ENCODE results near the gene RIMOC1. TPM values are rescaled to one million over a fixed set of nuclear protein-coding genes. Genes with fewer than 3 reads are reported as not detected.
A peak's percentile ranks its signal among the peaks of the same experiment; 100 is the strongest.

RIMOC1 gene, protein sequence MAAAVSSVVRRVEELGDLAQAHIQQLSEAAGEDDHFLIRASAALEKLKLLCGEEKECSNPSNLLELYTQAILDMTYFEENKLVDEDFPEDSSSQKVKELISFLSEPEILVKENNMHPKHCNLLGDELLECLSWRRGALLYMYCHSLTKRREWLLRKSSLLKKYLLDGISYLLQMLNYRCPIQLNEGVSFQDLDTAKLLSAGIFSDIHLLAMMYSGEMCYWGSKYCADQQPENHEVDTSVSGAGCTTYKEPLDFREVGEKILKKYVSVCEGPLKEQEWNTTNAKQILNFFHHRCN
- polyA plus RNA-seq (2013, experiment 1 of 4), result 33.3 TPM
- 34.8 TPM for polyA plus RNA-seq (2013, experiment 2 of 4)
- polyA plus RNA-seq (2013, experiment 3 of 4), result 18.3 TPM
- polyA plus RNA-seq (2013, experiment 4 of 4), result 20.7 TPM

DNA sequence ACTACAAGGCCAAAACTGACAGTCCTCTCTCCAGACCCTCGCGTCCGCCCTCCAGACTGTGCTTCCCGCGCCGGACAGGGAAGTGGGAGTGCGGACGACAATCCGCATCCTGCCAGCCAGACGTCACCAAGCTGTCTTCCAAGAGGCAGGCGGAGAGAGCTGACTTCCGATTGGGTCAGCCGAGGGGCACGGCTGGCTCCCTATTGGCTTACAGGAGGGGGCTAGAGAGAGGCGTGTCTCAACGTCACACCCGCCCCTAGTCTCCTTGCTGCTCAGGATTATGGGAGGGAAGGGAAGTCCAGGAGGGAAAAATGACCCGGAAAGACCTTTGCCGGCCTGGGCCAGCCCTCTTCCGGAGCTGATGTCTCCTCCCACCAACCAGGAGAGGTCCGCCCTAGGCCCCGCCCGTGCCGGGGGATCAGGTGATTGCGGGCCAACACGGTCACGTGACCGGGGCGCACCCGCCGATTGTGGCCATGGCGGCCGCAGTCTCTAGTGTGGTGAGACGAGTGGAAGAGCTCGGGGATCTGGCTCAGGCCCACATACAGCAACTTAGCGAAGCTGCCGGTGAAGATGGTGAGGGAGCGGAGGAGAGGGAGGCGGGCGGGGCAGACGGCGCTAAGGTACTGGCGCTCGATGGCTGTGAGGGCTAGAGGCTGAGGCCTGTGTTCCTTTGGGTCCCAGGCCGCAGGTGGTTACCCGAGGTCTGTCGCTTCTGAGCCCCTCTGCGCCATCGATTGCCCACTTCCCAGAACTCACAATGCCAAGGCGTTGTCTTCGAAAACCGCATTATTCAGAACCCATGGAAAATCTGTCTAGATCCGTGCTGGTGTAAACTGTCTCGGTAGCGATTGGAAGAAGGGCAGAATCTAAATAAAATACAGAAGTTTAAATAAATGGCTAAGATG is at the start of gene RIMOC1:
Gene RIMOC1, plus strand, starts transcription at position 453 of the 908 bp plus-strand sequence. Its CDS starts 24 bp downstream, at position 477.
- no peaks in the 10 kb centered on the region for H3K9me3 ChIP-seq (ENCODE audit: control insufficient read depth, low read length)
- peaks cover 7% of the 10 kb centered on the region for H3K4me1 ChIP-seq (ENCODE audit: control insufficient read depth, insufficient read depth, low read length)
- H3K36me3 ChIP-seq (ENCODE audit: control insufficient read depth, insufficient read depth, low read length), result peaks cover 8% of the 10 kb centered on the region
- H3K27me3 ChIP-seq (ENCODE audit: control insufficient read depth, insufficient read depth, low read length, poor library complexity, severe bottlenecking), result no peaks in the 10 kb centered on the region
- peak within 1 kb of the TSS; percentile 87 for H3K4me3 ChIP-seq (ENCODE audit: insufficient read depth, low read depth, low read length)
- 0 to 1% methylated on average over 55 of the region's 55 CpGs for WGBS, 2 experiments
- H3K27ac ChIP-seq (ENCODE audit: insufficient read depth, low read depth, low read length, poor library complexity, severe bottlenecking), result peak within 1 kb of the TSS; percentile 83

DNA sequence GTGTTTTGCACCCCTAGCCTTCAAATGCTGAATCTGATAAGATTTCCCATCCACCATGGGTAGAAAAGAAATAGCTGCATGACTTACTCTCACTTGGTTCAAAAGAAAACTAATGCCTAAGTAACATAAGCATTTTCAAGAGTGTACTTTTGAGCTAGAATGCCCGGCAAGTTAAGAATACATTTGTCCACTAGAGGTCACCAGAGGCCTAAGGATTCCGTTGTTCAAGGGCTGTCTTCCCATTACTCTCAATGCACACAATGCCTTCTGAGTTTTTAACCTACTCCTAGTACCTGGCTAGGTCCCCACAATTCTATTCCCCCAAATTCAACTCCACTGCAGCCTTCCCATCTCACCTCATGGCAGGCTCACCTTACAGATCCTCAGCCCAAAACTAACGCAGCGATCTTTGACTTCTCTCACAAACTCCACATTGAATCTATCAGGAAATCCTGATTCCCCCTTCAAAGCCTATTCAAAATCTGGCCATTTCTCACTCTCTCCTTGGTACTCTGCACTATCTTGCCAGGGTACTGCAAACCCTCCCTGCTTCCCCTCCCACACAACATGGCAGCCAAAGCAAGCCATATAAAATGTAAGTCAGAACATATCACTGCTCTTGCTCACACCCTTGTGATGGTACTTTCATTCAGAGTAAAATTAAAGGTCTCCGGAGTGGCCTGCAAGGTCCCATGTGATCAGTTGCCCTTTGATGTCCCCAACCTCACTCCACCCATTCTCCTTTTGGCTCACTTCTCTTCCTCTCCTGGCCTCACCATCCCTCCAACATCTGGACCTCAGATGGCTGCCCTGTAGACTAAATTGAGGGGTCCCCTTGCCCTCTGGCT is 47.3 kb upstream of the RIMOC1 start:
- Histone ChIP-seq H3K27me3 (ENCODE audit: control insufficient read depth, insufficient read depth, low read length, poor library complexity, severe bottlenecking) (no peaks in the 10 kb centered on the region), H3K4me3 (ENCODE audit: insufficient read depth, low read depth, low read length) (no peak overlapping the region), H3K27ac (ENCODE audit: insufficient read depth, low read depth, low read length, poor library complexity, severe bottlenecking) (no peak overlapping the region), H3K9me3 (ENCODE audit: control insufficient read depth, low read length) (no peaks in the 10 kb centered on the region), H3K4me1 (ENCODE audit: control insufficient read depth, insufficient read depth, low read length) (no peaks in the 10 kb centered on the region), H3K36me3 (ENCODE audit: control insufficient read depth, insufficient read depth, low read length) (peaks cover 9% of the 10 kb centered on the region)
- WGBS, 2 experiments, result 58% methylated on average over 5 of the region's 5 CpGs

- Histone ChIP-seq H3K4me1 (ENCODE audit: control insufficient read depth, insufficient read depth, low read length) (no peaks in the 10 kb centered on the region), H3K27me3 (ENCODE audit: control insufficient read depth, insufficient read depth, low read length, poor library complexity, severe bottlenecking) (no peaks in the 10 kb centered on the region), H3K27ac (ENCODE audit: insufficient read depth, low read depth, low read length, poor library complexity, severe bottlenecking) (no peak overlapping the region), H3K9me3 (ENCODE audit: control insufficient read depth, low read length) (no peaks in the 10 kb centered on the region), H3K36me3 (ENCODE audit: control insufficient read depth, insufficient read depth, low read length) (no peaks in the 10 kb centered on the region), H3K4me3 (ENCODE audit: insufficient read depth, low read depth, low read length) (no peak overlapping the region)
- WGBS, 2 experiments, result 92 to 93% methylated on average over 1 of the region's 1 CpG
Observed at GRCh38 chr5:41857989-41858388, 46.2 kb upstream of the RIMOC1 start.

- Histone ChIP-seq H3K9me3 (ENCODE audit: control insufficient read depth, low read length) (no peaks in the 10 kb centered on the region), H3K27me3 (ENCODE audit: control insufficient read depth, insufficient read depth, low read length, poor library complexity, severe bottlenecking) (no peaks in the 10 kb centered on the region), H3K36me3 (ENCODE audit: control insufficient read depth, insufficient read depth, low read length) (no peaks in the 10 kb centered on the region), H3K4me1 (ENCODE audit: control insufficient read depth, insufficient read depth, low read length) (no peaks in the 10 kb centered on the region), H3K4me3 (ENCODE audit: insufficient read depth, low read depth, low read length) (no peak overlapping the region), H3K27ac (ENCODE audit: insufficient read depth, low read depth, low read length, poor library complexity, severe bottlenecking) (no peak overlapping the region)
- WGBS, 2 experiments, result 95 to 96% methylated on average over 2 of the region's 2 CpGs
Observed at GRCh38 chr5:41858890-41859289, 45.3 kb upstream of the RIMOC1 start.

DNA sequence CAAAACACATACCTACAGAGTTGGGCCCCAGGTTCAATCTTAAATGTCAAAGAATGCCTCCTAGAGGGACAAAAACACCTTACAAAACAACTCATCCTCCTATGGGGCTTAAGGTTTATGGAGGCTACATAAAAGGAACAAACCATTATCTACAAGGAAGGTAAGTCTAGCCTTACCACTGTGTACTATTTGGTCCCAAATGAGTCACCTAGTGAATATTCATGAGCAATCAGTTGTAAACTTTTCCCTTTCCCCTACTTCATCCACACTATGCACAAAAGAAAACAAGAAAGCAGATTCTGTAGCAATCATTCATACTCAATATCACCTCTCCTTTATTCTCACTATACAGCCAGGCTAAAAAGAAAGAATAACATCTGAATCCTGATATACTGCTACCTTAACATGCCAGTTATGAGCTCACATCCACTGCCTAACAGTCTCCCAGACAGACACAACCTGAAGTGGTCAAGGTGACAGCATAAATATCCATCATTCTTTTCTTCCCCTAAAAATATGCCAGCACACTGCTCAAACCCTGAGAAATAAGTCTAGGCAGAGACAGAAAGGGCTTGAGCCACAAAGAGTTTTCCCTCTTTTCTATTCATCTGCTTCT is 40.2 kb upstream of the RIMOC1 start:
- H3K27ac ChIP-seq (ENCODE audit: insufficient read depth, low read depth, low read length, poor library complexity, severe bottlenecking), result no peak overlapping the region

DNA sequence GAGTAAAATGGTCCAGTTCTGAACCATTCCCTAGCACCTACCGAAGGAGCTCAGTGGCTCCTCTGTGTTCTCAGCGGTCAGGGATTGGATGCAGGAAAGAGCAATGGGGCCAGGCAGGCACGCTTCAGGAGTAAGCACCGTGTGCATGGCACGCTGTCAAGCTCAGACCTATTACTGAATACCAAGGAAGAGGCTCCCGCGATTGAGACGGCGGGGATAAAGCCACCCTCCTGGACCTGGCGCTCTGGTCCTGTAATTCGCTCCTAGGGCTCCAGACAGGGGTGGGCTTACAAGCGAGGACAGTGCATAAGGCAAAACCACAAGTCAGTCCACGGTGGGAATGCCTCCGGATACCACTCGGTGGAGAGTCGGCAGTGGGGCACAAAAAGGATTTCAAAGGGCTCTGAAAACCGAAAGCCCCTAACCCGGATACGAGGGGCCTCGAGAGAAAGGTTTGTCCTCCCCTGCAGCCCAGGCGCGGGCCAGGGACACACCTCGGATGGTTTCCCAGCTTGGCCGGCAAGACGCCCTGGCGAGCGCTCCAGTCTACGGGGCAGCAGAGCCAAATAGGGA is 34.9 kb upstream of the RIMOC1 start:
- H3K4me3 ChIP-seq (ENCODE audit: insufficient read depth, low read depth, low read length), result peak overlapping the region; percentile 89
- WGBS, 2 experiments, result 17 to 18% methylated on average over 28 of the region's 28 CpGs
- peaks cover 9% of the 10 kb centered on the region for H3K27me3 ChIP-seq (ENCODE audit: control insufficient read depth, insufficient read depth, low read length, poor library complexity, severe bottlenecking)
- H3K9me3 ChIP-seq (ENCODE audit: control insufficient read depth, low read length), result no peaks in the 10 kb centered on the region
- H3K4me1 ChIP-seq (ENCODE audit: control insufficient read depth, insufficient read depth, low read length), result peaks cover 7% of the 10 kb centered on the region
- H3K27ac ChIP-seq (ENCODE audit: insufficient read depth, low read depth, low read length, poor library complexity, severe bottlenecking), result no peak overlapping the region
- H3K36me3 ChIP-seq (ENCODE audit: control insufficient read depth, insufficient read depth, low read length), result no peaks in the 10 kb centered on the region

More for the DNA sequence above, 40.2 kb upstream of the RIMOC1 start:
- Histone ChIP-seq H3K36me3 (ENCODE audit: control insufficient read depth, insufficient read depth, low read length) (no peaks in the 10 kb centered on the region), H3K4me3 (ENCODE audit: insufficient read depth, low read depth, low read length) (no peak overlapping the region), H3K4me1 (ENCODE audit: control insufficient read depth, insufficient read depth, low read length) (peaks cover 4% of the 10 kb centered on the region), H3K9me3 (ENCODE audit: control insufficient read depth, low read length) (no peaks in the 10 kb centered on the region), H3K27me3 (ENCODE audit: control insufficient read depth, insufficient read depth, low read length, poor library complexity, severe bottlenecking) (no peaks in the 10 kb centered on the region)

GRCh38 chr5:41869724-41870626 is 34.2 kb upstream of the RIMOC1 start, which contains the start of gene OXCT1:
TSS of gene OXCT1 (minus strand) at chr5:41870425. CDS start at chr5:41870358, 67 bp downstream.
- no peaks in the 10 kb centered on the region for H3K9me3 ChIP-seq (ENCODE audit: control insufficient read depth, low read length)
- H3K27me3 ChIP-seq (ENCODE audit: control insufficient read depth, insufficient read depth, low read length, poor library complexity, severe bottlenecking), result peaks cover 9% of the 10 kb centered on the region
- H3K4me1 ChIP-seq (ENCODE audit: control insufficient read depth, insufficient read depth, low read length), result peaks cover 7% of the 10 kb centered on the region
- peak within 1 kb of the TSS; percentile 89 for H3K4me3 ChIP-seq (ENCODE audit: insufficient read depth, low read depth, low read length)
- WGBS, 2 experiments, result 1% methylated on average over 82 of the region's 82 CpGs
- H3K36me3 ChIP-seq (ENCODE audit: control insufficient read depth, insufficient read depth, low read length), result no peaks in the 10 kb centered on the region
- H3K27ac ChIP-seq (ENCODE audit: insufficient read depth, low read depth, low read length, poor library complexity, severe bottlenecking), result peak within 1 kb of the TSS; percentile 73

GRCh38 chr5:41870627-41871048 is 33.5 kb upstream of the RIMOC1 start:
- H3K4me3 ChIP-seq (ENCODE audit: insufficient read depth, low read depth, low read length), result peak overlapping the region; percentile 89
- peaks cover 9% of the 10 kb centered on the region for H3K27me3 ChIP-seq (ENCODE audit: control insufficient read depth, insufficient read depth, low read length, poor library complexity, severe bottlenecking)
- H3K27ac ChIP-seq (ENCODE audit: insufficient read depth, low read depth, low read length, poor library complexity, severe bottlenecking), result no peak overlapping the region
- 19% methylated on average over 16 of the region's 16 CpGs for WGBS, 2 experiments
- H3K36me3 ChIP-seq (ENCODE audit: control insufficient read depth, insufficient read depth, low read length), result no peaks in the 10 kb centered on the region
- H3K9me3 ChIP-seq (ENCODE audit: control insufficient read depth, low read length), result no peaks in the 10 kb centered on the region
- H3K4me1 ChIP-seq (ENCODE audit: control insufficient read depth, insufficient read depth, low read length), result peaks cover 7% of the 10 kb centered on the region

Measured in ectodermal cell (in vitro differentiated cells).